Uterus (tissue), 2 donors: ENCODE measurements around the gene ABCB10.

Experiments
- POLR2A ChIP-seq, 2 donors: fragments of 450-650 bp; IDR thresholded peaks; one replicate each; pipeline ENCODE4 v1.6.1; 2016; ENCODE audit warnings: antibody characterized with exemption in 2 of 2, mild to moderate bottlenecking in 1 of 2, moderate library complexity in 1 of 2
- TF ChIP-seq, protein P1 (sequence below), 4 experiments: fragments of 200-600 bp in 2 of 4; fragments of 450-650 bp in 2 of 4; sonication (generic) in 2 of 4; IDR thresholded peaks; one replicate each; pipeline ENCODE4 v1.5.1; 2016 to 2019; ENCODE audit warnings: antibody characterized with exemption in 4 of 4, mild to moderate bottlenecking in 2 of 4, moderate library complexity in 1 of 4

DNA sequence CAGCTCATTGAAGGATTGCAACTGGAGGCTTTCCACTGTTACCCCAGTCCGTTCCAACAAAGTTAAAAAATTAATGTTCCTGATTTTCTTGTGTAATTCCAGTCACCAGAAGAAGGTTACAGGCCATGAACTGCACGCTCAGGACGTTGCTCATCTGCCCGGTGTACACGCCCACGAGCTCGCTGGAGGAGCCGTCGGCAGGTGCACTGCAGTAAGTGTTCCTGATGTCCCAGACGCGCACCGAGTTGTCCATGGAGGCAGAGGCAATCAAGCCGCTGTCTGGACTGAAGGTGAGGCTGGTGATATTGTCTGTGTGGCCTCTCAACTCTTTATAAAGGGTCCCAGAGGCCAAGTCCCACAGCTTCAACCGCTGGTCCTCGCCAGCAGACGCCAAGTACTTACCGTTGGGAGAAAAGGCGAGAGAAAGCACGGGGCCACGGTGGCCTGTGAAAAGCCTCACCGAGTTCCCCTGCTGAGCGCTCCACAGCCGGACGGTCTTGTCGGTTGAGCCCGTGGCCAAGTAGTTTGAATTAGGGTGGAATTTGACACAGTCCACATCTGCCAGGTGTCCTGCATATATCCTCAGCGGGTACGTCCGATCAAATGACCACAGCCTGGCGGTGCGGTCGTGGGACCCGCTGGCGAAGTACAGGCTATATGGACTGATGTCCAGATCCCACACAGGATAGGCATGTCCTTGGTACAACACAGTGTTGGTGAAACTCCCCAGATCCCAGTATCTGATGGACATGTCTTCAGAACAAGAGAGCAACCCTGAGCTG lies 35.9 kb upstream of the ABCB10 start:
- TF ChIP-seq, protein P1, sequence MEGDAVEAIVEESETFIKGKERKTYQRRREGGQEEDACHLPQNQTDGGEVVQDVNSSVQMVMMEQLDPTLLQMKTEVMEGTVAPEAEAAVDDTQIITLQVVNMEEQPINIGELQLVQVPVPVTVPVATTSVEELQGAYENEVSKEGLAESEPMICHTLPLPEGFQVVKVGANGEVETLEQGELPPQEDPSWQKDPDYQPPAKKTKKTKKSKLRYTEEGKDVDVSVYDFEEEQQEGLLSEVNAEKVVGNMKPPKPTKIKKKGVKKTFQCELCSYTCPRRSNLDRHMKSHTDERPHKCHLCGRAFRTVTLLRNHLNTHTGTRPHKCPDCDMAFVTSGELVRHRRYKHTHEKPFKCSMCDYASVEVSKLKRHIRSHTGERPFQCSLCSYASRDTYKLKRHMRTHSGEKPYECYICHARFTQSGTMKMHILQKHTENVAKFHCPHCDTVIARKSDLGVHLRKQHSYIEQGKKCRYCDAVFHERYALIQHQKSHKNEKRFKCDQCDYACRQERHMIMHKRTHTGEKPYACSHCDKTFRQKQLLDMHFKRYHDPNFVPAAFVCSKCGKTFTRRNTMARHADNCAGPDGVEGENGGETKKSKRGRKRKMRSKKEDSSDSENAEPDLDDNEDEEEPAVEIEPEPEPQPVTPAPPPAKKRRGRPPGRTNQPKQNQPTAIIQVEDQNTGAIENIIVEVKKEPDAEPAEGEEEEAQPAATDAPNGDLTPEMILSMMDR (IDR thresholded peaks at IDR 0.05) = no peak
- no peak for TF ChIP-seq POLR2A (IDR thresholded peaks at IDR 0.05)
